Measurements from ENCODE around the gene RPL35A. TPM values are rescaled to one million over a fixed set of nuclear protein-coding genes. Genes with fewer than 3 reads are reported as not detected.

Gene RPL35A
- total and polyA plus RNA-seq, 9 of the 15 experiments (the other 6 are each of a cell fraction or from before 2014, with no cell fraction given): 1,475 to 2,942 (median 2,367) TPM

DNA sequence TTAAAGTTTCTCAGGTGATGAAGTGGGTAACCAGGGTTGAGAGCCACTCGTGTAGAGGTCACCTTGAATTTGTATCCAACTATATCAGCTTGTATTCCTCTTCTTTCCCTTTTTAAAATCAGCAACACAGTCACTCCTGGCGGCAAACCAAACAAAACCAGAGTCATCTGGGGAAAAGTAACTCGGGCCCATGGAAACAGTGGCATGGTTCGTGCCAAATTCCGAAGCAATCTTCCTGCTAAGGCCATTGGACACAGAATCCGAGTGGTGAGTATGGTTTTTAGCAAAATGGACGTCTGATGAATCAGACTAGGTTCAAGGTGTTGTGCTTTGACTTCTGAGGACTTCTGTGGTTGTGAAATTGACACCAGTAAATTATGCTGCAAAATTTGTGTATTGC, 3.9 kb downstream of the RPL35A start:
- Histone ChIP-seq H3K4me3 (no peak overlapping the region), H3K9ac (ENCODE audit: insufficient read depth in 1 of 2, low read depth in 2 of 2, low read length in 2 of 2) (peak overlapping the region; percentile 37 to 54; a peak in 2 of 4 replicates), H3K4me2 (ENCODE audit: insufficient read depth, low read length) (no peak overlapping the region), H3K27me3 (ENCODE audit: control insufficient read depth in 2 of 2, insufficient read depth in 2 of 2, low read length in 2 of 2) (no peaks in the 10 kb centered on the region), H3K9me1 (ENCODE audit: control insufficient read depth, insufficient read depth, low read length) (no peaks in the 10 kb centered on the region), H4K20me1 (replicated peaks; ENCODE audit: control insufficient read depth, insufficient read depth, low read length) (peaks cover 17% of the 10 kb centered on the region; the same call in 1 of the 2 replicates), H3K36me3 (ENCODE audit: control insufficient read depth, insufficient read depth, low read length) (peaks cover 69% of the 10 kb centered on the region), H3K79me2 (ENCODE audit: control insufficient read depth, insufficient read depth, low read length) (peaks cover 66% of the 10 kb centered on the region), H3K9me3 (replicated peaks; ENCODE audit: control insufficient read depth, insufficient read depth, low read depth, low read length) (no peaks in the 10 kb centered on the region), H3K27ac (ENCODE audit: extremely low read depth, low read depth, low read length) (peak overlapping the region; percentile 59; the same call in 2 of the 3 replicates), H3K4me1 (replicated peaks in 1 of 2; ENCODE audit: control insufficient read depth in 2 of 2, insufficient read depth in 2 of 2, low read length in 2 of 2) (peaks cover 28 to 39% of the 10 kb centered on the region in 2 experiments), H2AFZ (ENCODE audit: low read depth, low read length) (no peak overlapping the region)
- in situ Hi-C loops (cut with MboI): no loop called here
- ChIA-PET CTCF (ENCODE audit: low intra/inter-chr PET ratio) (no interaction called here), POLR2A (interaction anchor here (1.7 to 1.8 kb wide), 3 partner anchors 10 to 41 kb away, joined by 4 to 10 read pairs (median 7); no protein-coding TSS in a partner anchor)
- ATAC-seq (no peak), DNase-seq (ENCODE audit: extremely low read depth in 1 of 4, low spot score in 3 of 4) (no peak), FAIRE-seq (no peak)
- TSS peak; percentile 3 for BruUV-seq (replicated peaks)
- 74% methylated on average over 7 of the region's 7 CpGs for WGBS (ENCODE audit: insufficient coverage, low coverage, missing lambda C conversion rate)
- intact Hi-C loops (cut with micrococcal nuclease): loop anchor here (10.0 kb wide), 1 partner anchor 219 kb away; the partner anchor contains the start of gene RUBCN
- TF ChIP-seq POLR2H (tag; IDR thresholded peaks at IDR 0.05; ENCODE audit: low read depth) (no peak), SIN3A (IDR thresholded peaks at IDR 0.05; ENCODE audit: borderline replicate concordance in 2 of 2, control insufficient read depth in 1 of 2, low read depth in 2 of 2, low read length in 2 of 2) (no peak), E2F1 (CRISPR knock-in tag; IDR thresholded peaks at IDR 0.05) (no peak), ZNF511 (CRISPR knock-in tag; IDR thresholded peaks at IDR 0.05) (no peak), ZNF311 (CRISPR knock-in tag; IDR thresholded peaks at IDR 0.05) (no peak), ZNF184 (CRISPR knock-in tag; IDR thresholded peaks at IDR 0.05) (no peak), CTCF (IDR thresholded peaks at IDR 0.05 in 2 of 3, conservative IDR thresholded peaks at IDR 0.05 in 1 of 3; ENCODE audit: insufficient read depth in 2 of 3, low read depth in 1 of 3, low read length in 3 of 3) (no peak), ATF1 (CRISPR knock-in tag; IDR thresholded peaks at IDR 0.05) (no peak), ATF1 (tag; IDR thresholded peaks at IDR 0.05) (no peak), CBX8 (IDR thresholded peaks at IDR 0.05; ENCODE audit: borderline replicate concordance, extremely low read depth, low read depth, low read length, poor library complexity, severe bottlenecking) (no peak), TAF7 (tag; IDR thresholded peaks at IDR 0.05) (no peak), ZBTB12 (CRISPR knock-in tag; IDR thresholded peaks at IDR 0.05) (no peak), ZNF696 (CRISPR knock-in tag; conservative IDR thresholded peaks at IDR 0.05) (no peak), RAD21 (CRISPR knock-in tag; conservative IDR thresholded peaks at IDR 0.05 in 1 of 2, IDR thresholded peaks at IDR 0.05 in 1 of 2) (no peak), ZNF778 (CRISPR knock-in tag; IDR thresholded peaks at IDR 0.05) (no peak), HEY1 (CRISPR knock-in tag; IDR thresholded peaks at IDR 0.05; ENCODE audit: borderline replicate concordance) (no peak), BRD9 (IDR thresholded peaks at IDR 0.05; ENCODE audit: low read depth, partially characterized antibody) (no peak), NR1H2 (CRISPR knock-in tag; IDR thresholded peaks at IDR 0.05) (no peak)

Data from K562 (cell line).